Right renal cortex interstitium (tissue), 3 donors: ENCODE results near the gene RNF207. TPM values are rescaled to one million over a fixed set of nuclear protein-coding genes. Genes with fewer than 3 reads are reported as not detected.
"Not testable (repeated sequence)": the region's sequence is repeated elsewhere in the genome, so short reads cannot be mapped to it uniquely, and the experiment has no call there.

Experiments used
- DNase-seq, 3 donors: peaks; one replicate each; pipeline ENCODE4 v3.0.0-alpha.2; 2013; ENCODE audit warnings: low read depth in 3 of 3, low spot score in 2 of 3
- polyA plus RNA-seq, 3 donors: library from polyadenylated mRNA; unstranded; fragments of 120-200 nt; gene quantifications; one replicate each; pipeline ENCODE4 v1.2.1, GENCODE V29; 2013; ENCODE audit not compliant: insufficient read length in 3 of 3

The RNF207 gene
- polyA plus RNA-seq, 3 donors: 14.3 to 19.9 (median 17.7) TPM

DNA sequence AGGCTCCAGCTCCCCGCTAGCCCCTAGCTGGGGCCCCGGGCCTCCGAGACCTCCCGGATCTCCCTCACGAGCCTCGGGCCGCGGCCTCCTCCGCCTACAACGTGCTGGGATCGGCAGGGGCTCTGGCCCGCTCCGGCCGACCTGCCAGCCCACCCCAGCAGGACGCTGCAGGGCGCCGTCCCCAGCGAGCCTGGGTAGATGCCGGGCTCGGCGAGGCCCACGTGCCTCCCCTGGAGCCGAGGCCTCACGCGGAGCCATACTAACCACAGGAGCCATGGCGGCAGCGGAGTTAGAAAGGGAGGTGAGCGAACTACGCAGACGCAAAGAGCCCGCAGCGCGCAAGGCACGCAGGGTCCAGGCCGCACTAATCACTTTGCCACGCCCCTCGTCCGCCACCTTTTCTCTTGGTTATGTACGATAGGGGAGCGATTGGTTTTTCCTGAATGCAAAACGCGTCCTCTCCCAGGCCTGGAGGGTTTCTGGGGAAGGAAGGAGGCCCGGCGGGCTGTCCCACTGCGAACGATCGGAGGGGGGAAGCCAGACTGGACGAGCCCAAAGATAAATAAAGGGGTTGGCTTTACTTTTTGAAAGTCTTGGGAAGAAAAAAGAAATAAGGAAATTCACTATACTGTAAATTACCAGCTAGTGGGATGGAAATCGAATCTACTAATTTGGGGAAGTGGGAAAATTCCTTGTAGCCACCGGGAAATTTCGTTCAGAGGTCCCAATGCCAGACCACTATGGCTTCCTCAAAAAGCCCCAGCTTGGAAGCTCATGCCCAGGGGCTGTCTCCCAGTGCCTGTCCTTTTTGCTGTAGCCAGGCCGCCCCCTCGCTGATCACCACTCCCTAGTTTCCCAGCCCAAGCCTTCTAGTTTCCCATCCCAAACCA, 6.4 kb upstream of the RNF207 start, which contains the start of gene RPL22:
Gene RPL22 (minus strand): TSS at position 298 of the 890 bp plus-strand sequence. CDS start 22 bp downstream, at position 276.
- DNase-seq: peak; percentile 97 to 99 (median 98)

DNA sequence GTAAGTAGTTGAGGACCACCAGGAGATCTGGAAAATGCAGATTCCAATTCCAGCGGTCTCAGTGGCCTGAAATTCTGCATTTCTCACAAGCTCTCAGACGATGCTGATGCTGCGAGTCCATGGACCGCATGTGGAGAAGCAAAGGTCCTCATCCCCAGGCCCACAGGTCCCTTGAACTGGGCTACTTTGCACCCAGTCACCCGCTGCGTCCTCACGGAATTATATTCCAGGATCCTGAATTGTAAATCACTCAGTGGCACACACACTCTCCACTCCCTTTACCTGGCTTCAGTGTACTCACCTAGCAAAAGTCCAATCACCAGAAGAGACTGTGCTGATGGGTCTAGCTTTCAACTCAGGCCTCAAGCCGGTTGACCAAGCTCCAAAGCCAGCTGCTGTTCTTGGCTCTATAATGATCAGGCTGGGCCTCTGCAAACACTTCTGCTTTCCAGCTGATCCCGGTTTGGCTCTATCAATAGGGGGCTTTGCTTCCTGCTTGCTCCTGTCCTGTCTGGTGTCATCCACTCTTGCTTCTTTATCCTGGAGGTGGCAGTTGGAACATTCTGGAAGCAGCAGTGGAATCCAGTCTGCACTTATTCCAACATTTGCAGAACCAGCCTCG, 5.6 kb upstream of the RNF207 start:
- no peak for DNase-seq

DNA sequence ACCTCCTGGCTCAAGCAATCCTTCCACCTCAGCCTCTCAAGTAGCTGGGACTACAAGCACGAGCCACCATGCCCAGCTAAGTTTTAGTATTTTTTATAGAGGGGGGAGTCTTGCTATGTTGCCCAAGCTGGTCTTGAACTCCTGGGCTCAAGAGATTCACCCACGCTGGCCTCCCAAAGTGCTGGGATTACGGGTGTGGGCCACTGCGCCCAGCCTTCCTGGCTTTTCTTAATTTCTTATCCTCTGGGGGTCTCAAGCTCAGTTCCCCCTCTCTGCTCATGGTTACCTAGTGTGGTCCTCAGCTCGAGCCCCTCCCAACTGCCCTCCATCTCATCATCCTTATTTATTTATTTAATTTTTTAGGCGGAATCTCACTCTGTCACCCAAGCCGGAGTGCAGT, 3.7 kb upstream of the RNF207 start:
- no peak for DNase-seq

DNA sequence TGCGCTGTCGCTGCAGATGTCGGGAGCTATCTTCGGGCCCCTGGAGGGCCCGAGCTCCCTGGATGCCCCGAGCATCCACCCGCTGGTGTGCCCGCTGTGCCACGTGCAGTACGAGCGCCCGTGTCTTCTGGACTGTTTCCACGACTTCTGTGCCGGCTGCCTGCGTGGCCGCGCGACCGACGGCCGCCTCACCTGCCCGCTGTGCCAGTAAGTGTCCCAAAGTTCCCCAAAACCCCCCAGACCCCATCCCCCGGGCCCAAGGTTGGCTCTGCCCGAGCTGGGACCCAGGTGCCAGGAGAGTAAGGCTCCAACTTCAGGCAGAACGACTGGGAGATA, 569 bp downstream of the RNF207 start:
- no peak for DNase-seq

GRCh38 chr1:6207075-6207885, 1.4 kb downstream of the RNF207 start:
- no peak for DNase-seq

DNA sequence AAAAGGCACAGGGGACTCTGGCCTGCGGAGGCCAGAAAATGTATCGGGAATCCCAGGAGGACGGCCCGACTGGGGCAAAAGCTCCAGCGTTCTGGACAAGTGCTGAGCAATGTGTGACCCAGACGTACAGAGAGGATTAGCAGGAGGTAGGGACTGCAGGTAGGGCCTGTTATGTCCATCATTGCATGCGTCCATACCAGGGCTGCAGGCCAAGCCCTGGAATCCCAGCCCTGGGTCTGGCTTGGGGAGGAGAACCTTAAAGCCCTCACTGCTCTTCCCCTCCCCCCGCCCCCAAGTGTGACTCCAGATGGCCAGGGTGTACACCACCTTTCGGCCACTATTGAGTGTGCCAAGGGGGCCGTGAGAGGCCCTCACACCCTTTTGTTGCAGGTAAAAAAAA, 2.0 kb downstream of the RNF207 start:
- no peak for DNase-seq

GRCh38 chr1:6208723-6209660, 3.1 kb downstream of the RNF207 start:
- DNase-seq: no peak

- DNase-seq: no peak
These were observed 4.0 kb downstream of the RNF207 start for GRCh38 chr1:6209661-6210580.

DNA sequence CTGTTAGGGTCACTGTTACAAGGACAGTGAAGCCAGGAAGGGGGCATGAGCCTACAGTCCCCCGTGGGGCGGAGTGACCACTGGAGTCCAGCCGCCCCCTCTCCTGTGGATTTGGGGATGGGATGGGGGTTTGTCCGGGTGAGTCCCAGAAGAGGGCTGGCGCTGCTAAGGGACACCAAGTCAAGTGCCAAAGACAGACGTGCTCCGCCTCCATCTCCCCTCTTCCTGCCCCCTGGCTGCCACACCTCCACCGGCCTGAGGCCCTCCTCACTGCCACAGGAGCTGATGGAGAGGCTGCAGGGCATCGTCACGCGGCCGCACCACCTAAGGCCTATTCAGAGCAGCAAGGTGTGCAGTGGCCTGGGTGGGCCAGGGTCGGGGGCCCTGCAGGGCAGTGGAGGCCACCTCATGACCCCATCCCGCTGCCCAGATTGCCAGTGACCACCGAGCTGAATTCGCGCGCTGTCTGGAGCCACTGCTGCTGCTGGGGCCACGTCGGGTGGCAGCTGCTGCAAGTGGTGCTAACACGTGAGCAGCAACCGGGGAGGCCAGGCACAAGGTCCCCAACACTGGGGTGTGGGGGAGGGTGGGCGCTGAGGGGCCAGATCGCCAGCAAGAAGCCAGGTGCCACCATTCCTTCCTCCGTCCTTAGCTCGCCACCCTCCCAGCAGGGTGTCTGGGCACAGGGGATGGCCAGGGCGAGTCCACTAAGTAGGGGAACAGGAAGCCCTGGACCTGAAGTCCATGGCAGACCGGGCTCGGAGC, 4.9 kb downstream of the RNF207 start:
- no peak for DNase-seq

DNA sequence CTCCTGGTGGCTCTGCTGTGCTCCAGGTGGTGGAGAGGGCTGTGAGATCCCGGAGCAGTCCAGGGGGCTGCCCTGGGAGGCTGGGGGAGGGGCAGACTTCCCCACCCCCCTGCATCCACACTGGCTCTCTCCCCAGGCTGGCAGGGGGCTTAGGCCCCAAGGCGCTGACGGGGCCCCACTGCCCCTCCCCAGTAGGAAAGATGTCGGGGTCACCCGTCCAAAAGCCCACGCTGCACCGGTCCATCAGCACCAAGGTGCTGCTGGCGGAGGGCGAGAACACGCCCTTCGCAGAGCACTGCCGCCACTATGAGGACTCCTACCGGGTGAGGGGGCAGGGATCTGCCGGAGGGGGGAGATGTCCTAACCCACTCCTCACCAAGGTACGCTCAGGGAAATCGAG, 5.8 kb downstream of the RNF207 start:
- no peak for DNase-seq

GRCh38 chr1:6212193-6212959, 6.5 kb downstream of the RNF207 start:
- no peak for DNase-seq

DNA sequence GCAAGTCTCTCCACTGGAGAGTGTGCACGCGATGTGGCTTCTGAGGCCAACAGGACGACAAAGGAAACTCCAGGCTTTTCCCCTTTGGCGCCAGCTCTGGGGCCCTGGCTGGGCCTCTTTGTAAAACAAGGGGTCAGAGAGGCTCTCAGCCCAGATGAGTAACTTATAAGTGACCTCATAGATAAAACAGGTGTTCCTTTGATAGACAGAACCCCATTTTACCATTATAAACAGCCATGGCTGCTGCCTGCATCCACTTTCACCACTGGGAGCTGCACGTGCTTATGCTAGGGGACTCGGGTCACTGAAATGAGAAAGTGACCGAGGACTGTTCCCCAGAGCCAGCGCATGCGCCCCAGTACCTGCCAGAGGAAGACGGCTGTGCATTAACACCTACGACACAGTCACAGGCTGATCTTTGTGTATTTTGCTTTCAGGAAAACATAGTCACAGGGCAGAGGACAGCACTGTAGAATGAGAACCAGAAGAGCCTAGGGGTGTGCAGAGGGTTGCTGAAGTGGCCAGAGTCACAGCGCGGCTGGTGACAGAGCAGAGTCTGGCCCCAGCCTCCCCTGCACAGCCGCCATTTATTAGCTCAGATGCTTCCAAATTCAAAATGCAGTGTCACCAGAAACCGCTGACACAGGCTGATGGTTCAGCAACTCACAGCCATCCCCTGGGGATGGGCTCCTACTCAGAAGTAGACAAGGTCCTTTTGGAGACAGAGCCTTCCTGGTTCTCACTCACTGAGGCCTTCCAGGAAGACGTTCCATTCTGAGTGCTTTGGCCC, 12.7 kb downstream of the RNF207 start:
- no peak for DNase-seq

GRCh38 chr1:6219641-6220040, 13.7 kb downstream of the RNF207 start:
- DNase-seq: not testable (repeated sequence)

GRCh38 chr1:6220236-6220635, 14.3 kb downstream of the RNF207 start:
- DNase-seq: no peak

DNA sequence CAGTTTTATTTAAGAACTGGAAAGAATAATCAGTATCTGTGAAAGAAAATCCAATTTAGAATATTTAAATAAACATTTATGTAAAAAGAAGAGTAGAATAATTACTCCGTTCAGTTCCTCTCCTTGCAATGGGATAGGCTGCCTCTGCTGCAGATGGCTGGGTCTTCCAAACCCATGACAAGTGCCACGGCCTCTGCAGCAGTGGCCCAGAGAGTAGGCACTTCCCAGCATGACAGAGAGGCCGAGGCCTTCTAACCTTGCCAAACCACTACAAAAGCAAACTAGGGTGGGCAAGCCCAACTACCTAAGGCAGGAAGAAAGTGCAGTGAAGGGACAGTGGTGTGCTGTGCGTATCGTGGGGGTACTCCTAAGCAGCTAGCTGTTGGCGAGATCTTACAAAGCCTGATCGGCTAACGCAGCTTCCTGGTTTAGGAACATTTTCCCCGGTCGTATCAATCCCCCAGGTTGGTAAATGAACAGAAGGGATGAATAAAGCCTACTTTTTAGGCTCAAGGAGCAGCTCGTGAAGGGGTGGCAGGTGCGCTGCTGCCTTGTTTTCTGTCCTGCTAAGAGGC, 15.4 kb downstream of the RNF207 start:
- DNase-seq: no peak

GRCh38 chr1:6222636-6223035, 16.7 kb downstream of the RNF207 start:
- no peak for DNase-seq

DNA sequence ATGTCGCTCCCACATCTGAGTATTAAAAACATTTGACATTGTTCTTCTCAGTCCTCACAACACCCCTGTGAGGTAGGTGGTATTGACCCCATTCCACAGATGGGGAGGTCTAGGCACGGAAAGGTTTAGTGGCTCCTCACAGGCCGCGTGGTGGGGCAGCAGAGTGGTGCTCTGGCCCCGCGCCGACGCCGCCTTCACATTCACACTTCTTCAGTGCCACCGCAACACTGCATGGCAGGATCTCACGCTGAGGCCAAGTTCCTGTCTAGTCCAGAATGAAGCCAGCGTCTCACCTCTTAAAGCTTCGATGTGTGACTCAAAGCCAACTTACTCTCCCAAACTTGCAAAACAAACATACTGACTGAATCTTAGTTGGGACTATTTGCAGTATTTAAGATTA, 17.7 kb downstream of the RNF207 start:
- DNase-seq: no peak
